HG02885 (cell line): Measurements from ENCODE around the gene NKIRAS1.
"Not testable (repeated sequence)": the region's sequence is repeated elsewhere in the genome, so short reads cannot be mapped to it uniquely, and the experiment has no call there.

Experiments used
- ATAC-seq: cut with Tn5 transposase; IDR thresholded peaks from one replicate; pipeline ENCODE4 v1.9.1; 2021; ENCODE audit warnings: mild to moderate bottlenecking; ENCODE audit not compliant: unreplicated experiment, poor library complexity

NKIRAS1 gene

DNA sequence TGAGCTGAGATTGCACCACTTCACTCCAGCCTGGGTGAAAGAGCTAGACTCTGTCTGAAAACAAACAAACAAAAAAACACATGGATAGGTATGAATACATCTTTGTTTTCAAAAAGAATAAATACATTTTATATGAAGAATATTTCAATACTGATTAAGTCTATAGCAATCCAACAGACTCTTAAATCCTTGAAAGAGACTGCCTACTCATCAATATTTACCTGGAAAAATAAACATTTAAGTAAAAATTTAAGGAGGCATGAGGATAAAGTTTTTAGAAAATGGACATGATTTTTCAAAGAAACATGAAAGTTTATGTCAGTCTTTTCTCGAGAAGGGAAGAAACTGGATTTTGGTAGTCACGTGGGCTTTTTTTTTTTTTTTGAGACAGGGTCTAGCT is 5.4 kb downstream of the NKIRAS1 start:
- no peak for ATAC-seq

DNA sequence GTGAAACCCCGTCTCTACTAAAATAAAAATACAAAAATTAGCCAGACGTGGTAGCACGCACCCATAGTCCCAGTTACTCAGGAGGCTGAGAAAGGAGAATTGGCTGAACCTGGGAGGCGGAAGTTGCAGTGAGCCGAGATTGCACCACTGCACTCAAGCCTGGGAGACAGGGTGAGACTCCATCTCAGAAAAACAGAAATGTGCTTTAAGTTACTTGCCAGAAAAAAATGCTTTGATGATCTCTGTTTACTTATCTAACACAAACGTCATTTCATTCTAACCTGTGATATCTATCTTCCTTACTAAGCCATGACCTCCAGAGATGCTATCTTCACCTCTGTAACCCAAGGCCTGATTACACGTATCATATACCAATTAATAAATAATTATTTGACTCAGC is 7.4 kb downstream of the NKIRAS1 start:
- ATAC-seq: no peak

DNA sequence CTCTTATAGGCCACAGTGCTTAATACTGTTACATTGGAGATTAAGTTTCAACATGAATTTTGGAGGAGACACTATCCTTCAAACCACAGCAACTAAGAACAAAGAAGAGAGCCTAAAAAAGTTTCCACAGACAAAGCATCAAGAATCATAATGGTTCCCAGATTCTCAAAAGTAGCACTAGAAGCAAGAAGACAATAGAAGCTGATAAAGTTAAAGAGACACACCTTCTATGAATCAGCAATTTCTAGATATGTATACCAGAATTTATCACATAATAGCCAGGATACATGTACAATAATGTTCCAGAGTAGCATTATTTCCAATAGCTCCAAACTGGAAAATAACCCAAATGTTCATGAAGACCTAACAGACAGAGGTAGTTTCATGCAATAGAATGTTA is 12.2 kb downstream of the NKIRAS1 start:
- ATAC-seq: no peak

DNA sequence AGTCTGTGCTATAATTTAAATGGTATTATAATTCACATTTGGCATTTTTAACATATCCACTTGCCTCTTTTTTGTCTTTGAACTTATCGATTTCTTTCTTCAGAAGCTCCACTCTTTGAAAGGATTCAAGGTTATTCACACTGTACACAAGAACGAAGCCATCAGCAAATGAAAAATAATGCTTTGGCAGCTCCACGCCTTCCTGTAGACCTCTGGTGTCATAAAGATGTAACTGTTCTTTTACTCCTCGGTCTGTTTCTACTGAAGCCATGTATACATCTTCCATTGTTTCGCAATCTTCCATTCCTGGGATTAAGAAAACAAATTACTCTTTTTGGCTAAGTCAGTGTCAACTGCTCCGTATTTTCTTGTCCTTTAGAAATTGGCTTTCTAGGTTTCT is 16.0 kb downstream of the NKIRAS1 start:
- ATAC-seq: no peak

DNA sequence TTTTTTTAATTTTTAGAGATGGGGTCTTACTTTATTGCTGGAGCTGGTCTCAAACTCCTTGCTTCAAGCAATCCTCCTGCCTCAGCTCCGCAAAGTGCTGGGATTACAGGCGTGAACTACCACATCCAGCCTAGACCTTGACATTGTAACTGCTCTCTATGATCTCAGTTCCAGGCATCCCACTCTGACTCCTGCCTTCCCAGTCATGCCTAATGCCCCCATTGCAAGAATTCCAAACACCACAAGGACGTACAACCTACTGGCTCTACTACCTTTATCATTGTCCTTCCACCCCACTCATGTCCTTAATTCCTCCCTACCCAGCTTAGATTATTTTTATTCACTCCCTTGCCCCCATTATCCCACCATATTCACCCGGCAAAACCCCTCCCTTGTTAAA is 21.6 kb downstream of the NKIRAS1 start:
- no peak for ATAC-seq

DNA sequence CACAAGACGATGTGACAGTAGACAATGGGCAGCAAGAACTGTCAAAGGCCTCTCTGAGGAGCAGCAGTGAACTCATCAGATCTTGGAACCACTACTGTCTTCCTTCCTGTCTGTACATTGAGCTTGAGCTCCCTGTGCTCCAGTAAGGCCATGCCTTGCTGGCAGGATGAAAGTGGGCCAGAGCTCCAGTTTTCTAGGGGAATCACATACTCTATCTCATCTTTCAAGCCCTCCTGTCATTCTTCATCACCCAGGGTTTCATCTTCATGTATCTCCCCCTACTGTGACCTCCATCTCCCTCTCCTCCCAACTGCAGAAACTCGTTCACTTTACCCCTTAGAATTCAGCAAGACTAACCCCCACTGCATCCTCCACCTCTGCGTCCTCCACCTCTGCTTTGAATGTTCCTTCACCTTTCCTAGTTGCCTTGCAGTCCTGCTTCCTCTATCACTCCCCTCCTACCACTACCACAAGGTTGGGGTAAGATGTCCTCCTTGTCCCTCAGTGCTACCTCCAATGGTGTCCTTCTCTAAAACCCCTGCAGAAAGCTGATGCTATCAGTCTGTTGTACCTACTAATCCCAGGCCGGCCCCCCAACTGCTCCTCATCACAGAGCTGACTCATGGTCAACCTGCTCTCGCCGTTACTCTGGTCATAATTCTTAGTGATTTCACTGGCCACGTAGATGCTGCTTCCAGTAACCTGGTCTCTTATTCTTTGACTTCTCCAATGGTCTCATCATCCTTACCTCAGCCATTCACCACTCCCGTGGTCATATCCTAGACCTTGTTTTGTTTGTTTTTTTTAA is 22.3 kb downstream of the NKIRAS1 start:
- ATAC-seq: no peak

DNA sequence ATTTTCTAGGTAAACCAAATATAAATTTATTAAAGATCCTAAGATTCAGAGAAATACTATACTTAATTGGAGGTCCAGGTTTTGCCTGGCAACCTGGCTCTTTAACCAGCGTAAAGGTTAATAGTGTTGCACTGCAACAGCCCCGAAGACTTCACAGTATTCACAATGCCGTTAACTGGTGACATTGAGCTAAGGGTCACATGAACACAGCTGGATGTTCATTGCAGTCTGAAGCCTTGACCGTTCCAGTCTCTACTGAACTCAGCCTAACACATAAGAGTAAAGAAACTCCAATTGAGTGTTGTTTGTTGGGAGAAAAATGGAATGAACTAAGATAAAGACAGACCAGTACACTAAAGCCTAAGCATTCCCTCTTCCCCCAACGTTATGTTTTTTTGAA is 26.8 kb downstream of the NKIRAS1 start:
- no peak for ATAC-seq

DNA sequence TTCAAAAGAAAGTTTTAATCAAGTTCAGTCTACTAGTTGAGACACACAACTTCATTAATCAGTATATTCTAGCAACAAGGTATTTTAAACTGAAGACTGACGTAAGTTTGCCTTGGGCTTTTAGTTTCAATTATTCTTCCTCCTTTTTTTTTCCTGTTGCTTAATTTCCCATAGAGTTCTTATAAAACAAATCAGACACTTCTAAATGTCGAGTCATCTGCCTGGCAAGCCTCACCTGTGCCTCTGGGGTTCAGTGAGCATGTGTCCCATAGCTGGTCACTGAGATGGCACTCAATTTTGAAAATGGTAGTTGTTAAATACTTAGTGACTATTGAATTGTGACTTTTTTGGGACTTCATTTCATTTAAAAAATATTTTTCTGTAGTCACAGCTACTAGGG is 27.4 kb downstream of the NKIRAS1 start:
- ATAC-seq: no peak

DNA sequence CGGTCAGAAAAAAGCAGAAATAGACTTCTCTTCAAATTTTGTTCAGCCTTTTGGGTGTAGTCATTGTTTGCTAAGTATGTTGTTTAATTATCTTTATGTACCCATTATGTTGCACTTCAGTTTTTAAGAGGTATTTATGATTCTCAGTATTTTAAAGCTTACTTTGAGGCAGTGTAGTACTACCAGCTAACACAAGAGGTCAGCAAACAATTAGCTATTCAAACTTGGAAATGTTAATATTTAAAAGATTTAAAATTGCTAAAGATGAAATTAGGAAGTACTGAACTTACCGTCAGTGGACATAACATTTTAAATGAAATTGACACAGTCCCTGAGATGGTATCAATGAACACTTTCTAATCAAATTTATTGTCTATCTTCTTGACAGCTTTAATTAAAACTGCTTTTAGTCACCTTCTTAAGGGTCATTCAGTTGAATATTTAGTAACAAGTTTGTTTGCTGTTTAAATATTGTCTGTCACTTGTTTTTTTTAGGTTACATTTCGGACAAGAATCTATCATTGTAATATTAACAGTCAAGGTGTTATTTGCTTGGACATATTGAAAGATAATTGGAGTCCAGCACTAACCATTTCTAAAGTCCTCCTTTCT is 28.1 kb downstream of the NKIRAS1 start:
- peak; percentile 53 for ATAC-seq

DNA sequence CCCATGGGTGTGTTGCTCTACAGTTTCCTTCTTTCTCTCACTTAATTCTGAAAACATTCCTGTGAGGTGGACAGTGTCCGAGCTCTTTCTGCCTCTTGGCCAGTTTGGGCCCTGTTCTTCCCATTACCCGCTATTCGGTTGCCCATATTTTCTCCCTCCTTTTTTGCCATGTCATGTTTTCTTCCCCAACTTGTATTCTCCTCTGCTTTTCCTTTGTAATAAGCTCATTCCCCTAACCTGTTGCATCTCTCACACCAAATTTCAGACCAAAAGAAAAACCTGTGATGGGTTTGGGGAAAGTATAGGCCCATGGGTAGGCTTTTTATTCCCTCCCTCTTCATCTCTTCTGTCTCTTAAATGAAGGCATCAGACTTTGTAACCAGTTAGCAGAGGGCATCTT is 30.5 kb downstream of the NKIRAS1 start:
- ATAC-seq: no peak

DNA sequence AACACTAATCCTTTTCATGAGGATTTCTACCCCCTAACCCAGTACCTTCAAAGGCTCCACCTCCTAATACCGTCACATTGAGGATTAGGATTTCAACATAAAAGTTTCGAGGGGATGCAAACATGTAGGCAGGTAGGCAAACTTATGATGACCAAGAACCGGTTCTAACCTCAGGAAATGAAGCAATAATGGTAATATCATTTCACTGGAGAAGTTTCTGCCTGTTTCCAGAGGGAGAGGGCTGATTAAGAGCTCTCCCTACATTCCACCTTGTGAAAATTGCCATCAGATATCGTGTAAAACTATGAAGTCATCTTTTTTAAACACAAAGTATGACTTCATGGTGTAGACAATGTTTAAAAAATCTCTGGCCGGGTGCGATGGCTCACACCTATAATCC is 31.6 kb downstream of the NKIRAS1 start:
- no peak for ATAC-seq

DNA sequence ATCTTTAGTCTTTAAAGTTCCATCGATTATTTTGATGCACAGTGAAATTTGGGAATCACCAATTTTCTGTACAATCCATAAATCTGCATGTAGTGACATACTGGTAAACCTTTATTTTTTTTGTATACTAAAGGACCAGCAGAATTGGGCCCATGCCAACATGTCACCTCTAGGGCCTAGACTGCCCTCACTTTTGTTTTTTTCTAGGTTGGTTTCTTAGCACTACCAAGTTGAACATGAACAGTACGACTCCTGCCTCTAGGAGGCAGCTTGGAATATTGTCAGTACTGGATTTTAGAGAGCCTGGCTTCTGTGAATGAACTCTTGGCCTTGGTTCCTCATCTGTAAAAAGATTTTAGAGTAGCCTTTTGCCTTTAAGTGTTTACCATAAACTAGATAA is 32.3 kb downstream of the NKIRAS1 start:
- no peak for ATAC-seq

DNA sequence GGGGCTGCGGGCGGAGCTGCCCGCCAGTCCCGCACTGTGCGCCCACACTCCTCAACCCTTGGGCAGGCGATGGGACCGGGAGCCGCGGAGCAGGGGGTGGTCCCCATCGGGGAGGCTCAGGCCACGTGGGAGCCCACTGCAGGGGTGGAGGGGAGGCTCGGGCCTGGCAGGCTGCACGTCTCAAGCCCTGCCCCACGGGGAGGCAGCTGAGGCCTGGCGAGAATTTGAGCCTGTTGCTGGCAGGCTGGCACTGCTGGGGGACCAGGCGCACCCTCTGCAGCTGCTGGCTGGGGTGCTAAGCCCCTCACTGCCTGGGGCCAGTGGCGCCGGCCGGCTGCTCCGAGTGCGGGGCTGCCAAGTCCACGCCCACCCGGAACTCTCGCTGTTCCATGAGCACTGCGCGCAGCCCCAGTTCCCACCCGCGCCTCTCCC is 34.3 kb downstream of the NKIRAS1 start:
- no peak for ATAC-seq

DNA sequence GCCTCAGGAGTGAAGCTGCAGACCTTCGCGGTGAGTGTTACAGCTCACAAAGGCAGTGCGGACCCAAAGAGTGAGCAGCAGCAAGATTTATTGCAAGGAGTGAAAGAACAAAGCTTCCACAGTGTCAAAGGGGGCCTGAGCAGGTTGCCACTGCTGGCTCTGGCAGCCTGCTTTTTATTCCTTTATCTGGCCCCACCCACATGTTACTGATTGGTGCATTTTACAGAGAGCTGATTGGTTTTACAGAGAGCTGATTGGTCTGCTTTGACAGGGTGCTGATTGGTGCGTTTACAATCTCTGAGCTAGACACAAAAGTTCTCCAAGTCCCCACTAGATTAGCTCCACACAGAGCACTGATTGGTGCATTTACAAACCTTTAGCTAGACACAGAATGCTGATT is 34.8 kb downstream of the NKIRAS1 start:
- not testable (repeated sequence) for ATAC-seq

DNA sequence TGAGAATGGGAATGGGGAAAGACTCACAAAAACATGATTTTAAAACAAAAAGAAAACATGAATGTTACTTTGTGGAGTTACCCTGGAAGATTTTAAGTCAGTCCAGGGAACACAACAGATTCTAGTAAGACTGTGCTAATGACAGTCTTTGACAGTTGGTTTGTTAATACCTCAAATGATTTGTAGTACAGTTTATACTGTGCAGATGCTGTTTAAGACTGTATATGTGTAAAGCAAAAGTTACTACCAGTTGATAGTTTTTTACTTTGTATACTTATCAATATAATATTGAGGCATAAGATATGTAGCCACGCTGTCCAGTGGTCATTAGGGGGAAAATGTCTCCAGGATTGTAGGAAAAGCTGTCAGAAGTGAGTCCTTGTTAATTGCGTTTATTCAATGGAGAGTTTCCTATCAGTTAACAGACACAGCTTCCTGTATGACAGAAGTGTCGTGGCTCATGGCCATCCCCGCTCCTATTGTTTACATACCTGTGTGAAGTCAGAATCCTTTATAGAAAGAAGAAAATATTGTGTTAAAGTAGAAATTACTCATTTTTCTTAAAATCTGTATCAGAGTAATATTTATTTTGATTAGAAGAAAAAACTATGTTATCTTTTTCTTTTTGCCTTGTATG is 36.0 kb downstream of the NKIRAS1 start:
- no peak for ATAC-seq

DNA sequence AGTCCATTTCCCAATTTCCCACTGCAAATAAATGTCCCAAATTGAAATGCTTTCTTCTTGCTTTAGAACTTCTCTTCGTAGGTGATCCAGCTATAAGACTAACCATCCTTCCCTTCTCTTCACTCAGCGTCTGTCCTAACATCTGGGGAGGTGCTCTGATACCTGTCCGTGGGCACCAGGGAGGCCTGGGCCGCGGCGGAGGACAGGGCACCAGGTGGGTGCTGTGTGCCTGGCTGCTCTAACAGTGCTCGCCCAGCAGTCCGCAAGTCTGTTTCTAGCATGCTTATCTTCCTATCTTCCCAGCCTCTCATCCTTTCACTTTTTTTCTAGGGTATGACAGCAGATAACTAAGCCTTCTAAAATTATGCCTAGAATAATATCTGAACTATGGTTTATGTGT is 37.3 kb downstream of the NKIRAS1 start:
- no peak for ATAC-seq

DNA sequence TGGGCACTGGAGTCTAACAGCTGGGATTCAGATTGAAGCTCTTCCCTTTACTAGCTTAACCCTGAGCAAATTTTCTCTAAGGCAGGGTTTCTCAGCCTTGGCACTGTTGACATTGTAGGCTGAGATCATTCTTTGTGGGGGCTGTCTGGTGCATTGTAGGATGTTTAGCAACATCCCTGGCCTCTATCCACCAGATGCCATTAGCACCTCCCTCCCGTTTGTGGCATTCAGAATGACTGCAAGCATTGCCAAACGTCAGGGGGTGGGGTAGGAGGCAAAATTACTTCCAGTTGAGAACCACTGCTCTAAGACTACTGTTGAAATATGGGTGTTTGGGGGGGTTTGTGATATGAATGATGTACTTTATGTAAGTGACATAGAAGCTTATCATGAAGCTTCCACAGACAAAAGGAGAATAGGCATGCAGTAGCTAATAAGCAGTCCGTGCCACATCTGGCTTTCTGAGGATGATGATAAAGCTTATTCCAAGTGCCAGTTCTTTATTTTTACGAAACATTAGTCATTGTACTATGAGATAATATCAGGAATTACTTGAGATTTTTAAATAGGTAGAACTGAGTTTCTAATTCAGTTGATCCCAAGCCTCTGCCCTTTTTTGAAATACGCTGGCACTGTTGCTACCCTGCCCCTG is 39.3 kb downstream of the NKIRAS1 start:
- ATAC-seq: no peak

DNA sequence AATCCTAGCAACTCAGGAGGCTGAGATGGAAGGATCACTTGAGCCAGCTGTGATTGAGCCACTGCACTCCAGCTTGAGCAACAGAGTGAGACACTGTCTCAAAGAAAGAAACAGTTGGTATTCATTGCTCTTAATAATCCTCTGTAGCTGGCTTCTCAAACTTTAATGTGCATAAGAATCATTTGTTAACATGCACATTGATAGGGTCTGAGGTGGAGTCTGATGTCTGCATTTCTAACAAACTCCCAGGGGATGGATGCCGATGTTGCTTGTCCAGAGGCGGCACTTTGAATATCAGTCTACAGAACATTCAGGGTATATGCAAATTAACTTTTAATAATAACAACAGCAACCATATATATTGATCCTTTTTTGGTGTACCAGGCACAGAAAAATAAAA is 39.9 kb downstream of the NKIRAS1 start:
- ATAC-seq: no peak

DNA sequence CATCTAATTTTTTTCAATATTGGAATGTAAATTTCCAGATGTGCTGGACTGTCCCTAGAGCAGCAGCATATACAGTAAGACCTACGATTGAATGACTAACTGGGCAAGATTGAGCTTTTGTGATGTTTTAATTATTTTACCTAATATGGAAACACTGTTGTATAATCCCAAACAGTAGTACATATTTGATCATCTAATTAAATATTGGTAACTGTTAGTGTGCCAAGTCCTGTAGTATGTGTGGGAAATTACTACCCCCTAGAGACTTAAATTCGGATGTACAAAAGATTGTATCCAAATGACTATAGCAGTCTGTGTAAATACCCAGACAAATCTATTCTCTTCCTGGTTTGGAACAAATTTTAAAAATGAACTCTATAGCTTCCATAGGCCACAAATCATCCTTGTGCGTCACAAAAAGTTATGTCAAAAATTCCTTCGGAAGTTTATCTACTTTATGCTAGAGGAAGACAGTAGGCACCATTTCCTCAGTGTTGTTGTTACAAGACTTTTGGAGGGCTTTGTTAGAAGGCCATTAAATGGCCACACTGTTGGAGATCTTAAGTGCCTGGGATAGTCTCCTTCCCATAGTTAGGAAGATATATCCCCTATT is 41.6 kb downstream of the NKIRAS1 start:
- ATAC-seq: no peak

DNA sequence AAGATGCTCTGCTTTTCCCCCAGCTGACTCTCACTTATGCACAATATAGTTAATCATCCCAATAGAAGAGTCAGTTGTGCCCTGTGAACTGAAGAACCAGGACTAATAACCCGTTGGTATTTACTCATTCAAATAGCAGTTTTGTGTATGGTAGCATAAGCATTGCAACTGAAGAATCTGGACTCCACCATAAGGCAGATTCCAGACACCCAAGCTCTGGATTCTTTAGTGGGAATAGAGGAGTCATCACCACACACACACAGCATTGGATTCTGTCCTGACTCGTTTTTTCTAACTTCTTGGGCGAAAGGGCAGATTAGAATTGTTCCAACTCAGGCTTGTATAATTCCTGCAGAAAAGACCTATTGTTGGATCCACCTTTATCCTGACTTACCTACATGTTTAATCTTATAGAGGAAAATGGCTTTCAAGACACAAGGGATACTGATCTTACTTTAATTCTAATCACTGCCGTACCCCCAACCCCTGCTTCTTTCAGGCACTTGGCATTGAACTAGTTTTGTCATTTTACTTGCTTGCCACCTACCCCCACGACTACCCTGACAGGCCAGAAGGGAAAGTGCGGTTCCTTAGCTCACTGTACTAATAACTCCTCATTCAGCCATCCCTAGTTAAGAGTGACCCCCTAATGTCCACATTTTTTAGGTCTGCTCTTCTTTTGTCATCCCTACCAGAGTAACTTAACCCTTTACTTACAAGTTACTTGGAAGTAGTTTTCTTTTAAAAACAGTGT is 42.3 kb downstream of the NKIRAS1 start:
- no peak for ATAC-seq
